HEK293 (cell line): ENCODE data around the gene LAP3.

ENCODE experiments used
- TF ChIP-seq, protein P1 (sequence below): fragments of 450-650 bp; formaldehyde crosslinking; IDR thresholded peaks from 2 replicates; pipeline ENCODE4 v1.5.1; 2016; ENCODE audit warnings: missing biosample characterization, missing genetic modification characterization
- TF ChIP-seq, protein P2 (sequence below): fragments of 450-650 bp; formaldehyde crosslinking; IDR thresholded peaks from 2 replicates; pipeline ENCODE4 v1.5.1; 2016; ENCODE audit warnings: missing biosample characterization, missing genetic modification characterization
- TF ChIP-seq, protein P3 (sequence below): fragments of 450-650 bp; formaldehyde crosslinking; IDR thresholded peaks from 2 replicates; pipeline ENCODE4 v1.5.1; 2016; ENCODE audit warnings: missing biosample characterization, missing genetic modification characterization

DNA sequence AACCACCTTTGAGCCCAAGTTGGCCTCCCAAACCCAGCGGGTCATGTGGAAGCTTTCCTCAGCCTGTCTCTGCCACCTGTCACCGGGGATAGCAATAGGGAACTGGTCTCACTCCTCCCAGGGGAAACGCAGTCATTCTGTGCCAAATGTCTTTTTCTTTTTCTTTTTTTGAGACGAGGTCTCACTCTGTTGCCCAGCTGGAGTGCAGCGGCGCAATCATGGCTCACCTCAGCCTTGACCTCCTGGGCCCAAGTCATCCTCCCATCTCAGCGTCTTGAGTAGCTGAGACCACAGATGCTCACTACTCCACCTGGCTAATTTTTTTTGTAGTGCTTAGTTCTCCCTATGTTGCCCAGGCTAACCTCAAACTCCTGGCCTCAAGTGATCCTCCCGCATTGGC, 77.7 kb downstream of the LAP3 start:
- TF ChIP-seq, protein P1, sequence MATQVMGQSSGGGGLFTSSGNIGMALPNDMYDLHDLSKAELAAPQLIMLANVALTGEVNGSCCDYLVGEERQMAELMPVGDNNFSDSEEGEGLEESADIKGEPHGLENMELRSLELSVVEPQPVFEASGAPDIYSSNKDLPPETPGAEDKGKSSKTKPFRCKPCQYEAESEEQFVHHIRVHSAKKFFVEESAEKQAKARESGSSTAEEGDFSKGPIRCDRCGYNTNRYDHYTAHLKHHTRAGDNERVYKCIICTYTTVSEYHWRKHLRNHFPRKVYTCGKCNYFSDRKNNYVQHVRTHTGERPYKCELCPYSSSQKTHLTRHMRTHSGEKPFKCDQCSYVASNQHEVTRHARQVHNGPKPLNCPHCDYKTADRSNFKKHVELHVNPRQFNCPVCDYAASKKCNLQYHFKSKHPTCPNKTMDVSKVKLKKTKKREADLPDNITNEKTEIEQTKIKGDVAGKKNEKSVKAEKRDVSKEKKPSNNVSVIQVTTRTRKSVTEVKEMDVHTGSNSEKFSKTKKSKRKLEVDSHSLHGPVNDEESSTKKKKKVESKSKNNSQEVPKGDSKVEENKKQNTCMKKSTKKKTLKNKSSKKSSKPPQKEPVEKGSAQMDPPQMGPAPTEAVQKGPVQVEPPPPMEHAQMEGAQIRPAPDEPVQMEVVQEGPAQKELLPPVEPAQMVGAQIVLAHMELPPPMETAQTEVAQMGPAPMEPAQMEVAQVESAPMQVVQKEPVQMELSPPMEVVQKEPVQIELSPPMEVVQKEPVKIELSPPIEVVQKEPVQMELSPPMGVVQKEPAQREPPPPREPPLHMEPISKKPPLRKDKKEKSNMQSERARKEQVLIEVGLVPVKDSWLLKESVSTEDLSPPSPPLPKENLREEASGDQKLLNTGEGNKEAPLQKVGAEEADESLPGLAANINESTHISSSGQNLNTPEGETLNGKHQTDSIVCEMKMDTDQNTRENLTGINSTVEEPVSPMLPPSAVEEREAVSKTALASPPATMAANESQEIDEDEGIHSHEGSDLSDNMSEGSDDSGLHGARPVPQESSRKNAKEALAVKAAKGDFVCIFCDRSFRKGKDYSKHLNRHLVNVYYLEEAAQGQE (tag by site-specific recombination), result no peak
- TF ChIP-seq, protein P2, sequence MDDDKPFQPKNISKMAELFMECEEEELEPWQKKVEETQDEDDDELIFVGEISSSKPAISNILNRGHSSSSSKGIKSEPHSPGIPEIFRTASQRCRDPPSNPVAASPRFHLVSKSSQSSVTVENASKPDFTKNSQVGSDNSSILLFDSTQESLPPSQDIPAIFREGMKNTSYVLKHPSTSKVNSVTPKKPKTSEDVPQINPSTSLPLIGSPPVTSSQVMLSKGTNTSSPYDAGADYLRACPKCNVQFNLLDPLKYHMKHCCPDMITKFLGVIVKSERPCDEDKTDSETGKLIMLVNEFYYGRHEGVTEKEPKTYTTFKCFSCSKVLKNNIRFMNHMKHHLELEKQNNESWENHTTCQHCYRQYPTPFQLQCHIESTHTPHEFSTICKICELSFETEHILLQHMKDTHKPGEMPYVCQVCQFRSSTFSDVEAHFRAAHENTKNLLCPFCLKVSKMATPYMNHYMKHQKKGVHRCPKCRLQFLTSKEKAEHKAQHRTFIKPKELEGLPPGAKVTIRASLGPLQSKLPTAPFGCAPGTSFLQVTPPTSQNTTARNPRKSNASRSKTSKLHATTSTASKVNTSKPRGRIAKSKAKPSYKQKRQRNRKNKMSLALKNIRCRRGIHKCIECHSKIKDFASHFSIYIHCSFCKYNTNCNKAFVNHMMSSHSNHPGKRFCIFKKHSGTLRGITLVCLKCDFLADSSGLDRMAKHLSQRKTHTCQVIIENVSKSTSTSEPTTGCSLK (tag by site-specific recombination), result no peak
- TF ChIP-seq, protein P3, sequence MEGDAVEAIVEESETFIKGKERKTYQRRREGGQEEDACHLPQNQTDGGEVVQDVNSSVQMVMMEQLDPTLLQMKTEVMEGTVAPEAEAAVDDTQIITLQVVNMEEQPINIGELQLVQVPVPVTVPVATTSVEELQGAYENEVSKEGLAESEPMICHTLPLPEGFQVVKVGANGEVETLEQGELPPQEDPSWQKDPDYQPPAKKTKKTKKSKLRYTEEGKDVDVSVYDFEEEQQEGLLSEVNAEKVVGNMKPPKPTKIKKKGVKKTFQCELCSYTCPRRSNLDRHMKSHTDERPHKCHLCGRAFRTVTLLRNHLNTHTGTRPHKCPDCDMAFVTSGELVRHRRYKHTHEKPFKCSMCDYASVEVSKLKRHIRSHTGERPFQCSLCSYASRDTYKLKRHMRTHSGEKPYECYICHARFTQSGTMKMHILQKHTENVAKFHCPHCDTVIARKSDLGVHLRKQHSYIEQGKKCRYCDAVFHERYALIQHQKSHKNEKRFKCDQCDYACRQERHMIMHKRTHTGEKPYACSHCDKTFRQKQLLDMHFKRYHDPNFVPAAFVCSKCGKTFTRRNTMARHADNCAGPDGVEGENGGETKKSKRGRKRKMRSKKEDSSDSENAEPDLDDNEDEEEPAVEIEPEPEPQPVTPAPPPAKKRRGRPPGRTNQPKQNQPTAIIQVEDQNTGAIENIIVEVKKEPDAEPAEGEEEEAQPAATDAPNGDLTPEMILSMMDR (tag by site-specific recombination), result no peak
